Activated naive CD8-positive, alpha-beta T cell treated with anti-CD3 and anti-CD28 coated beads, Interleukin-2, amount 50 U/mL, for 16 hours (primary cell): Measurements from ENCODE around the gene RANBP17.
"Not testable (repeated sequence)": the region's sequence is repeated elsewhere in the genome, so short reads cannot be mapped to it uniquely, and the experiment has no call there.

Experiments used
- DNase-seq: peaks from one replicate; pipeline ENCODE4 v3.0.0-alpha.2; 2020; ENCODE audit warnings: low read depth, low spot score

Gene RANBP17

DNA sequence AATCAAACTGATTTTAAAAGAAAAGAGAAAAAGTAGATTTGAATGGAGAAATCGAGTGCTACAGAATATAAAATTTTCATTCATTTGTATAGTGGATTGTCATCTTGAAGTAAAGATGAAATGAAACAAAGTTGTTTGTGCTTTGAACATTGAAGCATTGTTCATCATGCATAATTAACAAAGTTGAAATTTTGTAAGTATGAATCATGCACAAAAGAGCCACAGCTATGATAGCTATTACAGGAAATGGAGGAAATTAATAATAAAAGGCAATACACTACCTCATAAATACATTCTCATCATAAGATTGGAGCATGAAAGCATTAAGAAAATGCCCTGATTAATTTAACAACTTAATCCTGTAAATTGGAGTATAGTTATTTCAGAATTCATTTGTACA lies 293.8 kb downstream of the RANBP17 start:
- DNase-seq: no peak

DNA sequence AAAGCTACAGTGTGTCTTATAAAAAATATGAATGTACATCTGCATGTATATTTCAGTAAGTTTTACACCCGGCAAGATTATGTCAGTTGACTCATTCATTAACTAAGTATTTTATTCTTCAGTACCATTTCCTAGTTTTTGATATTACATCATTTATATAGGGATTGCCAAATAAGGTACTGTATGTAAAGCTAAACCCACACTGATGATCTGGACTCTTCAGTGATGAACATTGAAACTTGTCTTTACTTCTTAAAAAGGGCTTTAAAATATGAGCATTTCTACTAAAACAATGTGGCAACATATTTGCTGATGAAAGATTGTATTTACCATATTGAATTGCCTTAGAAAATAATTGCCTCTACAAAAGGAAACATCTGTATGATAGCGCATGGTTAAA lies 295.5 kb downstream of the RANBP17 start:
- DNase-seq: no peak

- DNase-seq: no peak
Observed at GRCh38 chr5:171157775-171158174, 296.0 kb downstream of the RANBP17 start.

- no peak for DNase-seq
Observed at GRCh38 chr5:171158581-171158980, 296.8 kb downstream of the RANBP17 start.

GRCh38 chr5:171162165-171162564 lies 300.3 kb downstream of the RANBP17 start:
- no peak for DNase-seq

- no peak for DNase-seq
Observed at GRCh38 chr5:171162596-171162995, 300.8 kb downstream of the RANBP17 start.

- no peak for DNase-seq
Observed at GRCh38 chr5:171166766-171167165, 304.9 kb downstream of the RANBP17 start.

GRCh38 chr5:171168171-171168570 lies 306.4 kb downstream of the RANBP17 start:
- no peak for DNase-seq

DNA sequence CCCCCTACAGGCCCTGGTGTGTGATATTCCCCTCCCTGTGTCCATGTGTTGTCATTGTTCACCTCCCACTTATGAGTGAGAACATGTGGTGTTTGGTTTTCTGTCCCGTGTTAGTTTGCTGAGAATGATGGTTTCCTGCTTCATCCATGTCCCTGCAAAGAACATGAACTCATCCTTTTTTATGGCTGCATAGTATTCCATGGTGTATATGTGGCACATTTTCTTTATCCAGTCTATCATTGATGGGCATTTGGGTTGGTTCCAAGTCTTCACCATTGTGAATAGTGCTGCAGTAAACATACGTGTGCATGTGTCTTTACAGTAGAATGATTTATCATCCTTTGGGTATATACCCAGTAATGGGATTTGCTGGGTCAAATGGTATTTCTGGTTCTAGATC lies 313.1 kb downstream of the RANBP17 start:
- not testable (repeated sequence) for DNase-seq

GRCh38 chr5:171175746-171176145 lies 313.9 kb downstream of the RANBP17 start:
- no peak for DNase-seq

DNA sequence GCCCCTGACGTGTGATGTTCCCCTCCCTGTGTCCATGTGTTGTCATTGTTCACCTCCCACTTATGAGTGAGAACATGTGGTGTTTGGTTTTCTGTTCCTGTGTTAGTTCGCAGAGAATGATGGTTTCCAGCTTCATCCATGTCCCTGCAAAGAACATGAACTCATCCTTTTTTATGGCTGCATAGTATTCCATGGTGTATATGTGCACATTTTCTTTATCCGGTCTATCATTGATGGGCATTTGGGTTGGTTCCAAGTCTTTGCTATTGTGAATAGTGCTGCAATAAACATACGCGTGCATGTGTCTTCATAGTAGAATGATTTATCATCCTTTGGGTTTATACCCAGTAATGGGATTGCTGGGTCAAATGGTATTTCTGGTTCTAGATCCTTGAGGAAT lies 316.4 kb downstream of the RANBP17 start:
- not testable (repeated sequence) for DNase-seq

- no peak for DNase-seq
Observed at GRCh38 chr5:171188016-171188415, 326.2 kb downstream of the RANBP17 start.

- no peak for DNase-seq
Observed at GRCh38 chr5:171189442-171189841, 327.6 kb downstream of the RANBP17 start.

GRCh38 chr5:171192111-171192510 lies 330.3 kb downstream of the RANBP17 start:
- DNase-seq: no peak

- no peak for DNase-seq
Observed at GRCh38 chr5:171201310-171201709, 339.5 kb downstream of the RANBP17 start.

DNA sequence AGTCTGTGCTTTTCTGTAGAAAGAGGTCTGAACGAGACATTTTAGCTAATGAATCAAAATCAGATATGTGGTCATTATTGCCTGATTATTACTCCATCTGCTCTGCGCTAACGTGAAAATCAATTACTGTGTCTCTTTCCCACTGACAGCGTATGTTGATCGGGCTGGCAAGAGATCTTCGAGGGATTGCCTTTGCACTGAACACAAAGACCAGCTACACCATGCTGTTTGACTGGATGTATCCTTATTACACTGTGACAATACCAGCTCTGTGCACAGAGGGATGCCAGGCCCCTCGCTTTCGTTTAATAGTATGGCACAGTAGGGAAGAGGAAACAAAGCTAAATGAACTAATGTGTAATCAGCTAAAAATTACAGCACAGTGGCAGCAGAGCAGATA lies 343.6 kb downstream of the RANBP17 start:
- DNase-seq: no peak

- no peak for DNase-seq
Observed at GRCh38 chr5:171207256-171207847, 345.5 kb downstream of the RANBP17 start.

DNA sequence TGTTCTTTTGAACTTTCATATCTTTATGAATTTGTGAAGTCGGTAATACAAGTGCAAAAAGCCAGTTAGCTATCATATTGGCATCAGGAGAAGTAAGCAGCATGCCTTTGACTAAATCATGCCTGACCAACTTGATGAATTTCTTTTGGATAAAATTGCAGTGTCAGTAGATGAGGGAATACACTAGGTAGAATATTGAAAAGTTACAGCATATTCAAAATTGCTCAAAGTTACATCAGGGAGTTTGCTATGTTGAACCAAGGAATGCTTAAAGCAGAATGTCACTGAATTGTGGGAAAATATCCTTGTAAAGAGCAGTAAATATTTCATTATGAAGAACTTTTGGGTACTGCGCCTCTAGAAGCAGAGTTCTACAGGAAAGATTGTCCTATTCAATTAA lies 360.1 kb downstream of the RANBP17 start:
- DNase-seq: no peak

DNA sequence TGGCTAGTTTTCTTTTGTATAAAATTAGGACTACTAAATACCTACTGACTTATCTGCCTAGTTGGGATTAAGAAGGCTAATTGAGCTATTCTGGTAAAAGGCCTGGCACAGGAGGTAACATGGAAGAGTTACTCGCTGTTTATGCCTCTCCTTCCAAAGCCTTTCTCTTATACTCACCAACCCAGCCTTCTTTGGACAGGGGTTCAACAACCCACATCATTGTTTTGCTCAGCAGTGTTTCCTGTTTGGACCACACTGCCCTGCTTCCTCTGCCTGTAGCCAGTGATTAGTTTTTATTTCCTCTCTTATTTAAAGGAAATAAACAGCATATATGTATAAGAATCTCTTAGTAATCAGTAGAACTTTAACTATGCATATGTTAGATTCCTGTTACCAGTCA lies 362.1 kb downstream of the RANBP17 start:
- no peak for DNase-seq

- no peak for DNase-seq
Observed at GRCh38 chr5:171226096-171226754, 364.4 kb downstream of the RANBP17 start.

GRCh38 chr5:171226864-171227263 lies 365.0 kb downstream of the RANBP17 start:
- no peak for DNase-seq

DNA sequence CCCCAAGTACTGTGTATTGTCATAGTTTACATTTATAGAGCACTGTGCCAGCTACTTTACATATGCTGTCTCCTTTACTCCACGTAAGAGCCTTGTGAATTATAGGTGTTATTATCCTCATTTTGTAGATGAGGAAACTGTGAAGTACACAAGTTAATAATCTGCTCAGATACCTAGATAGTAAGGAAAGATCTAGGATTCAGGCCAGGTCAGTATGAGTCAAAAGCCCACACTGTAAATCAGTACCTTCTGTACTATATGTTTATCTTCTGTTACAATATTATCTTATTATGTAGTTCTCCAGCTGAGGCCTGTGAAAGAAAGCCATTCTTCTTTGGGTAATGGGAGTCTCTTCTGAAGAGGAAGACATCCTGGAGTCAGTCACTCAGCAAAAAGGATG lies 374.8 kb downstream of the RANBP17 start:
- no peak for DNase-seq

GRCh38 chr5:171242521-171242920 lies 380.7 kb downstream of the RANBP17 start:
- DNase-seq: no peak

DNA sequence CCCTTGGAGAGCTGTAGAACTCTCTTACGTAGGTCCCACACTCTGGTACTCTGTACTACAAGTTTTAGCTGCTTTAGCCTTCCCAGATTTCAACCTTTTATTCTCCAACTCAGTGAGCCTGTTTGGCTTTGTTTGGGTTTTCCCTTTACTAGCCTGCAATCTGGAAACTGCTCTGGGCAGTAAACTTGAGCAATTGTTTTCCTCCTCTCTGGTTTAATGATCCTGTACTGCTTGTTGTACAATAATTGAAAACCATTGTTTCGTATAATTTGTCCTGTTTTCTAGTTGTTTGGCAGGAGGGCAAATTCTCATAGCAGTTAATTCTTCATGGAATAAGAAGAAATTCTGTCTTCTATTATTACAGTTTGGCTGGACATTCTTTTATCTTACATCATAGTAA lies 384.4 kb downstream of the RANBP17 start:
- DNase-seq: no peak
